ENCODE data around the gene STON1. TPM values are rescaled to one million over a fixed set of nuclear protein-coding genes. Genes with fewer than 3 reads are reported as not detected.

The STON1 gene
- total and polyA plus RNA-seq, 8 donors, result 5.5 to 116 (median 23.5) TPM

GRCh38 chr2:48638261-48638660 lies 108.3 kb downstream of the STON1 start:
- H3K9me3 ChIP-seq, result peaks cover 0 to 11% (median 5%) of the 10 kb centered on the region in 4 donors
- no peak for TF ChIP-seq EP300 (IDR thresholded peaks at IDR 0.05)
- no peak for TF ChIP-seq POLR2AphosphoS5 (IDR thresholded peaks at IDR 0.05)
- TF ChIP-seq POLR2A (IDR thresholded peaks at IDR 0.05), result no peak
- TF ChIP-seq CTCF (IDR thresholded peaks at IDR 0.05), result no peak
- DNase-seq, result no peak
- 25 to 53% (median 33%) methylated on average over 1 of the region's 1 CpG for whole genome bisulfite sequencing, 5 donors
- no peaks in the 10 kb centered on the region for H3K4me1 ChIP-seq
- no peaks in the 10 kb centered on the region for H3K36me3 ChIP-seq
- no peak overlapping the region for H3K27ac ChIP-seq
- H3K27me3 ChIP-seq, result no peaks in the 10 kb centered on the region
- intact Hi-C loops (cut with DNase I; ENCODE audit: low total_unique reads), result no loop called here
- H3K4me3 ChIP-seq, result no peak overlapping the region

Small RNA genes lying within 50 kb of the gene (small RNA-seq; reads per million reads assigned to genes)
- gene RNU6-282P (0 reads per million in 4 donors), gene TPT1P11 (0 reads per million in 4 donors)

Other genes starting within 250 kb of the STON1 start
- gene FOXN2, start 215.5 kb upstream of the STON1 start, total RNA-seq, result 10 to 100 TPM in 4 of 5 donors, 1 to 10 TPM in 1; 9.0 to 71.2 (median 14.7) TPM
- 1 to 10 TPM; 2.6 to 4.9 (median 2.9) TPM for gene FOXN2, start 215.5 kb upstream of the STON1 start, polyA plus RNA-seq
- gene PPP1R21, start 89.4 kb upstream of the STON1 start, total RNA-seq, result 100 to 1,000 TPM in 1 of 5 donors, 10 to 100 TPM in 3, 1 to 10 TPM in 1; 9.0 to 142 (median 37.9) TPM
- gene PPP1R21, start 89.4 kb upstream of the STON1 start, polyA plus RNA-seq, result 10 to 100 TPM; 12.3 to 24.1 (median 16.0) TPM
- gene GTF2A1L, start 87.7 kb downstream of the STON1 start, total RNA-seq, result 100 to 1,000 TPM in 1 of 5 donors, 10 to 100 TPM in 1, 1 to 10 TPM in 2, not detected in 1; 2.2 to 306 (median 12.8) TPM
- gene GTF2A1L, start 87.7 kb downstream of the STON1 start, polyA plus RNA-seq, result 1 to 10 TPM in 2 of 3 donors, not detected in 1; 1.8 to 2.4 TPM
- gene LHCGR, start 225.6 kb downstream of the STON1 start, total RNA-seq, result under 1 TPM in 2 of 5 donors, not detected in 3; 0.43 to 0.92 TPM
- under 1 TPM in 1 of 3 donors, not detected in 2; 0.25 TPM for gene LHCGR, start 225.6 kb downstream of the STON1 start, polyA plus RNA-seq